Left renal pelvis (tissue), 4 donors: ENCODE measurements around the gene EPN2. TPM values are rescaled to one million over a fixed set of nuclear protein-coding genes. Genes with fewer than 3 reads are reported as not detected.
"Not testable (repeated sequence)": the region's sequence is repeated elsewhere in the genome, so short reads cannot be mapped to it uniquely, and the experiment has no call there.

Source experiments
- DNase-seq, 4 donors: peaks; one replicate each; pipeline ENCODE4 v3.0.0-alpha.2; 2013; ENCODE audit warnings: low read depth in 4 of 4, low spot score in 3 of 4
- polyA plus RNA-seq, 4 donors: library from polyadenylated mRNA; unstranded; fragments of 120-200 nt; gene quantifications; one replicate each; pipeline ENCODE4 v1.2.1, GENCODE V29; 2013; ENCODE audit not compliant: insufficient read length in 4 of 4

The EPN2 gene
- polyA plus RNA-seq = 10 to 100 TPM; 47.1 to 54.7 (median 48.5) TPM

DNA sequence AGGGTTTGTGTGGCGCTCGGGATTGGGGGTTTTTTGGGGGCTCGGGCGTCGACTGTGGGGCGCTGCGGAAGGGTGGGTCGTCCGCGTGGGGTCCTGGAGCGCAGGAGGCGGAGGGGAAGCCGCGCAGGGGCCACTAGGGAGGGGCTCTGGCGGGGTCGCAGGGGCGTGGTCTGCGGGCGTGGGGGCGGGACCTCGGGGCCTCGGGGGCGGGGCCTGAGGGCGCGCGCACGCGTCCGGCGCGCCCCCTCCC lies at the start of gene EPN2:
TSS of gene EPN2 (plus strand) at position 228 of the 250 bp plus-strand sequence. CDS start 45,754 bp downstream, outside the sequence.
- not testable (repeated sequence) for DNase-seq

DNA sequence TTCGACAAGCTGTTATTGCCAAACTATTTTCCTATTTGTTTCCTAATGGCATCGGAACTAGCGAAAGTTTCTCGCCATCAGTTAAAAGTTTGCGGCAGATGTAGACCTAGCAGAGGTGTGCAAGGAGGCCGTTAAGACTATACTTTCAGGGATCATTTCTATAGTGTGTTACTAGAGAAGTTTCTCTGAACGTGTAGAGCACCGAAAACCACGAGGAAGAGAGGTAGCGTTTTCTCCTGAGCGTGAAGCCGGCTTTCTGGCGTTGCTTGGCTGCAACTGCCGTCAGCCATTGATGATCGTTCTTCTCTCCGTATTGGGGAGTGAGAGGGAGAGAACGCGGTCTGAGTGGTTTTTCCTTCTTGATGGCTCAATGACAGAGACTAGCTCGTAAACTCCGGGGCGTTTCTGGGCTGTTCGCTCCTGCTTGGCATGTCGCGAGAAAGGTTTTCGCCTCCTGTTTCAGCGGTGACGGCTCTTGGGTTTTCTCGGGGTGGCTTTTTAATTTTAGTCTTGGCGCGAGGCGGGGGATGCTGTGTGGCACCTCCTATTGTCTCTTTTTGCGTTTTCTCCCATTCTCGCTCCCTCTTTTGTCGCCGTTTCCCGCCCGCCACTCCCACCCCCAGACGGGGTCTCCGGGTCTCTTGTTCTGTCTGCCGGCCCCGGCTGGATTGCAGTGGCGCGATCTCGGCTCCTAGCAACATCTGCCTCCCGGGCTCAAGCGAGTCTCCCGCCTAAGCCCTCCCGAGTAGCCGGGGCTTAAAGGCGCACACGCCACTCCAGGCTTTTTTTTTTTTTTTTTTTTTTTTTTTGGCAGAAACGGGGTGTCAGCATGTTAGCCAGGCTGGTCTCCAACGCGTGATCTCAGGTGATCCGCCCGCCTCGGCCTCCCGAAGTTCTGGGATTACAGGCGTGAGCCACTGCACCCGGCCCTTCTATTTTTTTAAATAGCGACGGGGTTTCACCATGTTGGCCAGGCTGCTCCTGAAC lies 49.0 kb upstream of the EPN2 start:
- not testable (repeated sequence) for DNase-seq

DNA sequence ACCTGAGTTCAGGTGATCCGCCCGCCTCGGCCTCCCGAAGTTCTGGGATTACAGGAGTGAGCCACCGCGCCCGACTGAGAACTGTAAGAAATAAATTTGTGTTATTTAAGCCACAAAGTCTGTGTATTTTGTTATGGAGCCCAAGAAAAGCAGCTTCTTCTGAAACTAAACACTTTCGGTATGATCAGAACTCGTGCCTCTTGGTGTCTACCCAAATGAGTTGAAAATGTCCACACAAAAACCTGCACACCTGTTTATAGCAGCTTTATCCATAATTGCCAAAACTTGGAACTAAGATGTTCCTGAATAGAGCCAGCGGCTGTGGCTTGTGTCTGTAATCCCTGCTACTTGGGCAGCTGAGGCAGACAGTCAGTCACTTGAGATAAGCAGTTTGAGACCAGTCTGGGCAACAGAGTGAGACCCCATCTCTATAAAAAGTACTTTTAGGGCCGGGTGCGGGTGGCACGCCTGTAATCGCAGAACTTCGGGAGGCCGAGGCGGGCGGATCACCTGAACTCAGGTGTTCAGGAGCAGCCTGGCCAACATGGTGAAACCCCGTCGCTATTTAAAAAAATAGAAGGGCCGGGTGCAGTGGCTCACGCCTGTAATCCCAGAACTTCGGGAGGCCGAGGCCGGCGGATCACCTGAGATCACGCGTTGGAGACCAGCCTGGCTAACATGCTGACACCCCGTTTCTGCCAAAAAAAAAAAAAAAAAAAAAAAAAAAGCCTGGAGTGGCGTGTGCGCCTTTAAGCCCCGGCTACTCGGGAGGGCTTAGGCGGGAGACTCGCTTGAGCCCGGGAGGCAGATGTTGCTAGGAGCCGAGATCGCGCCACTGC lies 48.1 kb upstream of the EPN2 start:
- DNase-seq = not testable (repeated sequence)

DNA sequence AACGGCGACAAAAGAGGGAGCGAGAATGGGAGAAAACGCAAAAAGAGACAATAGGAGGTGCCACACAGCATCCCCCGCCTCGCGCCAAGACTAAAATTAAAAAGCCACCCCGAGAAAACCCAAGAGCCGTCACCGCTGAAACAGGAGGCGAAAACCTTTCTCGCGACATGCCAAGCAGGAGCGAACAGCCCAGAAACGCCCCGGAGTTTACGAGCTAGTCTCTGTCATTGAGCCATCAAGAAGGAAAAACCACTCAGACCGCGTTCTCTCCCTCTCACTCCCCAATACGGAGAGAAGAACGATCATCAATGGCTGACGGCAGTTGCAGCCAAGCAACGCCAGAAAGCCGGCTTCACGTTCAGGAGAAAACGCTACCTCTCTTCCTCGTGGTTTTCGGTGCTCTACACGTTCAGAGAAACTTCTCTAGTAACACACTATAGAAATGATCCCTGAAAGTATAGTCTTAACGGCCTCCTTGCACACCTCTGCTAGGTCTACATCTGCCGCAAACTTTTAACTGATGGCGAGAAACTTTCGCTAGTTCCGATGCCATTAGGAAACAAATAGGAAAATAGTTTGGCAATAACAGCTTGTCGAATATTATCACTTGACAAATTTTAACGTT lies 47.3 kb upstream of the EPN2 start:
- not testable (repeated sequence) for DNase-seq

DNA sequence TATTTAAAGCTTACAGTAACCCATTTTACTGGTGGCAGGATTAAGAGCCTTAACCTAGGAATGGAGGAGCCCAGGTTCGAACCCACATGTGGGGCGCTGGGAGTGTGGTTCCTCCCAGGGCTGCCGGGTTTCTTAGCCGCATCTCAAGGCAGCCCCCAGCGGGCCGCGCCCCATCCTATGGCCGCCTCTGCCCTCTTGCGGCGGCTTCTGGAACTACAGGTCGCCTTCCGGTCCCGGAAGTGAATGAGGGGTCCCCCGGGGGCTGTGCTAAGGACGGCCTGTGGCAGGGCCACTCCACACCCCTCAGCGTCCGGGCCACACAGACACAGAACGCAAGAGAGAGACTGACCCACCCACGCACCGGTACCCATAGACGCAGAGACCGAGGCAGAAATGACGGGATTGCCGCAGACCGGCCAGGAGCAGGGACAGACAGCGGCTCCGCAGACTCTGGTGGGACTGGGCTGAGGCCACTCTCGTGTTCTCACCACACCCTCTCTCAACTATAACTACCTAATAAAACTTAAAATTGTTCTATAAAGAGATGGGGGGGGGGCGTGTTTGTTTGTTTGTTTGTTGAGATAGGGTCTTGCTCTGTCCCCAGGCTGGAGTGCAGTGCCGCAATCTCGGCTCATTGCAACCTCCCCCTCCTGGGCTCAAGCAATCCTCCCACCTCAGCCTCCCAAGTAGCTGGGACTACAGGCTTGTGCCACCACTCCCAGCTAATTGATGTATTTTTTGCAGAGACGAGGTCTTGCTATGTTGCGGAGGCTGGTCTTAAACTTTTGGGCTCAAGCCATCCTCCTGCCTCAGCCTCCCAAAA lies 40.6 kb upstream of the EPN2 start:
- not testable (repeated sequence) for DNase-seq

DNA sequence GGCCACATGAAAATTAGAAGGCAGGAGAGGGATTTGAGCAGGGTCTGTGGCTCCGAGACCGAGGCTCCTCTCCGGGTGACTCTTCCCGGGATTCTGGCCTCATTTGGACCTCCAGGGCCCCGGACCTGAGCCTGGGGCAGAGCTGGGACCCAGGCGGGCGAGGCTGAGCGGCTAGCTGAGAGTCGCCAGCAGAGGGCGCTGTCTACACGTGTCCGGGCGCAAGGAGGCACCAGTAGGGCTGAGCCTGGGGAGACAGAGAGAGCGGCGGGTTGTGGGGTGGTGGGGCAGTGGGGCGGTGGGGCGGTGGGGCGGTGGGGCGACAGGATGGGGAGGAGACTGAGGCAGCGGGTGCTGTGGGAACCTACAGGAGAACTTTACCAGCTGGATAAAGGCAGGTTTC lies 34.7 kb upstream of the EPN2 start:
- DNase-seq = not testable (repeated sequence)

DNA sequence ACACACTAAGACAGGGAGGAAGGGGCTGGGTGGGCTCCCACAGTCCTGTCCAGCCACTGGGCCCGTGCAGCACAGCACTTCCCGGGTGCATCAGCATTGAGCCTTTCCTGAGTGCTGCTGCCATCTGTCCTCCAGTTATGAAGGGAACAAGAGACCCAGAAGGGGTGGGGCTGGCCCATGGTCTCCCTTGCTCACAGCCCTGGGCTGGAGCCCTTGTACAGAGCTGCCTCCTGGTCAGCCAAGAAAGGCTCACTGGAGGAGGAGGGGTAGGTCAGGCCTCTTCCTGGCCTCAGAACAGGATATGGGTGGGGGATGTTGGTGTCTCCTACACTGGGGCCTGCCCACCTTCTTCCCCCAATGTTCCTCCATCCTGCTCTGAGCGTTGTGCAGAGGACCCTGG lies 33.7 kb upstream of the EPN2 start:
- DNase-seq = not testable (repeated sequence)

DNA sequence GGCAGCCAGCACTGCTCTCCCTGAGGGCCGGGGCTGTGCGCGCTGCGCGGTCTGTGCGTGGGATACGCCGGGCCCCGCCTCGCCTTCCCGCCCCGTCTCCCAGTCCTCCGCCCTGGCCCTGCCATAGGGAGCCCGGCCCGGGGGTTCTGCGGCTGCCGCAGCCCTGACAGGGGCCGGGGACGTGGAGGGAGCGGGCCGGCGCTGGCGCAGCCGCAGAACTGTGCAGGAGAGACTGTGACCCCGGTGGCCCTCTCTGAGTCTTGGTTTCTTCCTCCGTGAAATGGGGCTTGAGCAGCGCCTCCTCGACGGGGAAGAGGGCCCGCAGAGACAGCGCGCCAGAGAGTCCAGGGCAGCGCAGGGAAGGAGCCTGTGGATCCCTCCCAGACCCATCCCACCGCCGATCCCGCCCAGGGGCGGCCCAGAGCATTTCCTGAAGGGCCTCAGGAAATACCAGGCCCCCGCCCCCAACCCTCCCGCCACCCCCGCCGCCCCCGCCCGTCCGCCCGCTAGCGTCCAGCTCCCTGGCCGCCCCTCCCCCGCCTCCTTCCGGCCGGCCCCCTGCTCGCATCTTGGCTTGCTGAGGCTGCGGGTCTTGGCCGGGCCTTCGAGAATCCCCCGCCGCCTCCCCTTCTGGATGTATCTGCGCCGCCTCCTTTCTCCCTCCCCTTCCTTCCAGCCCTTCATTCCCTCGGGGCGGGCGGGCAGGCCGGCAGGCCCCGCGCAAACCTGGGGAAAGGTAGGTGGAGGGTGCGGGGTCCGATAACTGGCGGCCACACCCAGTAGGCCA lies 21.9 kb upstream of the EPN2 start:
- DNase-seq = not testable (repeated sequence)

DNA sequence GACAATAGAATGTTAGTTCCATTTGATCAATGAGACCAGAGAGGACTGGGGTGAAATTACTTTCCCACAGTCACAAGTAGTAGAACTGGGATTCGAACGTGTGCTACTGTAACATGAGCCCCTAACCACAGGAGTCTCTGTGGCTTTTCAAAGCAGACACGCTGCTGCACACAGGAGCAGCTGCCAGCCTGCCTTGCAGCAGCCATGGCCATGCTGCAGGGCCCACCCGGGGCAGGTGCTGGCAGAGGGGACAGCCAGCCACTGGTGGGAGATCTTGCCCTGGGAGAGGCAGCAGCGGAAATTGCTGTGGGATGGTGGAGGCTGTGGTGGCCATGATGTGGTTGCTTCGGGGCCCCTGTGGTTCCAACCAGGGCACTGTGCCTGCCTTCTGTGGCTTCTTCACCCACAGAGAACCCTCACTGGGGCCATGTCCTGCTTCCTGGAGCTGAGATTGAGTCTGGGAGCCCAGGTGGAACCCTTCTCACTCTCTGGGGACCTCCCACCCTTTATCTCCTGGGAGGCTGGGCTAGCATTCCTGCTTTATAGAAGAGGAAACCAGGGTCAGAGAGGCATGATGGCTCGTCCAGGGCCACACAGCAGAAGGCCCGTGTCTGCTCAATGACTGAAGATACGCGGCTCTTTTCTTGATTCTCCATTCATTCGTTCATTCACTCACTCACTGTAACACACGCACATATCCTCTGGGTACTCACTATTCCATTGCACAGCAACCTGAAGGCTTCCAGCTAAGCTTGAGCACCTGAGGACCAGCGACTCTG lies 20.8 kb upstream of the EPN2 start:
- DNase-seq = not testable (repeated sequence)

DNA sequence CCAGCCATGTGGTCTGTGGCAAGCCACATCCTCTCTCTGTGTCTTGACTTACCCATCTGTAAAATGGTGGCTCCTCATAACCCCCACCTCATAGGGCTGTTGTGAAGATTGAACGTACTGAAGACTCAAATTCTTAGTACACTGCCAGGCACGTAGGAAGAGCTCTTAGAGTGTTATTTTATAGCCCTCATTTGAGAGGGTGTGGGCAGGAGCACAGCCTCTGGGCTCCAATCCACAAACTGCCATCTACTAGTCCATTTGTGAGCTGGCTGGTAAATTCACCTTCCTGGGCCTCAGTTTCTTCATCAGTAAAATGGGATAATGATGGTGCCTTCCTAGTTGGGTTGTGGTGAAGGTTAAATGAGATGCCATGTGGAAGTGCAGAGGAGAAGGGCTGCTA lies 18.3 kb upstream of the EPN2 start:
- not testable (repeated sequence) for DNase-seq

DNA sequence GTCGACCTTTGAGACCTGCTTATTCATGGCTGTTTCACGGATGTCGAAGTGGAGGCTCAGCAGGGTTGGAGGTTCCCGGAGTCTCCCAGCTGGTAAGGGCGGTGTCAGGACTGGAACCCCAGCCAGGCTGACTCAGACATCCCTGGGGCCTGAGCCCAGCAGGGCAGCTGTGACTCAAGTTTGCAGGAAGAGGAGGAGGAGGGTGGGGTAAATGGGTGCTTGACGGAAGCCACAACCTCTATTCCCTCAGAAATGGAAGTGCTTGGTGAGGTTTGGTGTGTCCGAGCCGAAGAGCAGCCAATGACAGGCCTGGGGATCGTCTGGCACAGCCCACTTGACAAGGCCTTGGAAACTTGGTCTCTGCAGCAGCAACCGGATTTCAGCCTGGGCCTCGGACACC lies 17.8 kb upstream of the EPN2 start:
- DNase-seq = not testable (repeated sequence)

DNA sequence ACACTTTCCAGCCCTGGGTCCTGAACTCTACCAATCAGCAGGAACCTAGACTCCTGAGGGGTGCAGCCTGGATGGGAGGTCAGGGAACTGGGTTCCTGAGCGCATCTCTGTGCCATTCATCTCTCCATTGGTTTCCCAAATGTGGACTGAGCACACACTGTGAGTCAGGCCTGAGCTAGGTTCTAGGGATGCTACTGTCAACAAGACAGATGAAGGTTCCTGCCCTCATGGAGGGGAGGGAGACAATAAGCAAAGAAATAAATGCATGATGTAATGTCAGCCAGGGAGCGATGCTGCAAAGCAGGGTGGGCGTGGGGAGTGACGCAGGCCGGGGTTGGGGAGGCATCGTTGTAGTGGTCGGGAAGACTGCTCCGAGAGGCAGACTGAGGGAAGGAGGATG lies 17.0 kb upstream of the EPN2 start:
- DNase-seq = not testable (repeated sequence)

DNA sequence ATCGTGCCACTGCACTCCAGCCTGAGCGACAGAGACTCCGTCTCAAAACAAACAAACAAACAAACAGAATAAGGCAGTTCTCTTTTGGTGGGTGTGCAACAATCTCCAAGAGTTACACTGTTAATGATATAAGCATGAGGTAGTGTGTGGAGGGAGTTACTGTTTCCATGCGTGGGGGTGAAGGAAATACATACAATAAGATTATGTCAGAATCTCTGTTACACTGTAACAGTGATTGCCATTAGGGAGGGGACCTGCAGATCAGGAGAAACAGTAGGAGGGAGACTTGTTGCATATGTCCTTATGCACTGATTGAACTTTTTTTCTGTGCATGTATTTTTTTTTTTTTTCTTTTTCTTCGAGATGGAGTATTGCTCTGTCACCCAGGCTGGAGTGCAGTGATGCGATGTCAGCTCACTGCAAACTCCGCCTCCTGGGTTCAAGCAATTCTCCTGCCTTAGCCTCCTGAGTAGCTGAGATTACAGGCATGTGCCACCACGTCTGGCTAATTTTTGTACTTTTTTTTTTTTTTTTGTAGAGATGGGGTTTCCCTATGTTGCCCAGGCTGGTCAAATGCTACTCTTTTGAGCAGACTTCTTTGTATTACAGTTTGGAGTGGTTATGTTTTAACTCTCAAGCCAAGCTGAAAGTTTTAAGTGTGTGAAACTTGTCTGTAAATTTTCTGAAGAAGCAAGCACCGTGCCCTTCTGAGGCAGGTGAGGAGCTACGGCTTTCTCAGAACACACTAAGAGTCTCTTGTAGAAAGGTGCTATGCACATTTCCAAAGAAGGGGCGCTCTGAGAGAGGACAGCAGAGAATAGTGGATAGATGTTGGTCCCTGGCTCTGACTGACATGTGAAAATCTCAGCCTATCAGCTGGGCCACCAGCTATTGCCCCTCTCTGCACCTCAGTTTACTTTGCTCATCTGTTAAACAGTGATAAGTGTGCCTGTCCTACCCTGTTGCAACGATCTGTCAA lies 10.3 kb upstream of the EPN2 start:
- DNase-seq = not testable (repeated sequence)

DNA sequence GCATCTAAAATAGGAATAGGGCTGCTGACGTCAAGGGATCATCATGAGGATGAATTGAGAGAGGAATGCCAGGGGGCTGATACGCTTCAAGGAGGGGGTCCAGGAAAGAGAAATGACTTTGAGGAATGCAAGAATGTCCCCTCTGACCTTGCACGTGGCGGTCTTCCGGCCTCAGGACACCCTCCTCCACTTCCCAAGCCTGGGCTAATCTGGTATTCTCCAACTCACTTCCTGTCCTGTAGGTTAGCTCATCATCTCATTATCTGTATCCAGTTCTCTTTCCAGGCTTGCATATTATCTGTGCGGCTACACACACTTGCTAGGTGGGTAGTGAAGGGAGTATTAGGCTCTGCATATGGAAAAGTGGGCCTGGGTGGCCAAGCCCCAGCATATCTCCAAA lies 2.5 kb upstream of the EPN2 start:
- not testable (repeated sequence) for DNase-seq

DNA sequence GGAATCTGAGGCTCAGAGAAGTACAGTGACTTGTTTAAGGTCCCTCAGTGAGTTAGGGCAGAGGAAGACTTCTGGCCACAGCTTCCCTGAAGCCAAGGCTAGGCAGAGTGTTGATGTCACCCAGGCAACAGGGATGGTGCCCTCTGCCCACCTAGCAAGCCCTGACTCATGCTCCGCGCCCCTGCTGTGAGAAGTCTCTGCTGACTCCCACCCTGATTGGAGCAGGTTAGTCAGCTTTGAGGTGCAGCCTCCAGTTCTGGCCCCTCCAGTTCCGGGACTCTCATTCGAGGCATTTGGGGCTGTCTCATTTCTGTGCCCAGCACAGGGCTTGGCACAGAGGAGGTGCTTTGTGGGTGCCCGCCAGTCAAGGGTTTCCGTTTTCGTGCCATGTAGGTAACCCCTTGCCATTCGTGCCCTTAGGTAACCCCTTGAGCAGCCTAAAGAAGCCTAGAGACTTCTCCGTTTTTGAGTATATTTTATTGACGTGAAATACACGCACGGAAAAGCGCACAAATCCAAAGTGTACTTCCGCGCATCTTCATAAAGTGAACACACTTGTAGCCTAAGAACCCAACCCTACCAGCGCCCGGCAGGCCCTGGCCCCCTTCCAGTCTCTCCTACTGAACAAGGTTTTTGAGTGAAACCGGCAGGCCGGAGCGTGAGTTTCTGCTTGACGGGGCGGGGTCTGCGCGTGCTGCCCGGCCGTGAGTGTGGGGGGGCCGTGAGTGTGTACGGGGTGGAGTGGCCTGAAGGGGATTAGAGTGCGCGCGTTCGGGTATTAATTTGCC lies 621 bp upstream of the EPN2 start:
- not testable (repeated sequence) for DNase-seq

DNA sequence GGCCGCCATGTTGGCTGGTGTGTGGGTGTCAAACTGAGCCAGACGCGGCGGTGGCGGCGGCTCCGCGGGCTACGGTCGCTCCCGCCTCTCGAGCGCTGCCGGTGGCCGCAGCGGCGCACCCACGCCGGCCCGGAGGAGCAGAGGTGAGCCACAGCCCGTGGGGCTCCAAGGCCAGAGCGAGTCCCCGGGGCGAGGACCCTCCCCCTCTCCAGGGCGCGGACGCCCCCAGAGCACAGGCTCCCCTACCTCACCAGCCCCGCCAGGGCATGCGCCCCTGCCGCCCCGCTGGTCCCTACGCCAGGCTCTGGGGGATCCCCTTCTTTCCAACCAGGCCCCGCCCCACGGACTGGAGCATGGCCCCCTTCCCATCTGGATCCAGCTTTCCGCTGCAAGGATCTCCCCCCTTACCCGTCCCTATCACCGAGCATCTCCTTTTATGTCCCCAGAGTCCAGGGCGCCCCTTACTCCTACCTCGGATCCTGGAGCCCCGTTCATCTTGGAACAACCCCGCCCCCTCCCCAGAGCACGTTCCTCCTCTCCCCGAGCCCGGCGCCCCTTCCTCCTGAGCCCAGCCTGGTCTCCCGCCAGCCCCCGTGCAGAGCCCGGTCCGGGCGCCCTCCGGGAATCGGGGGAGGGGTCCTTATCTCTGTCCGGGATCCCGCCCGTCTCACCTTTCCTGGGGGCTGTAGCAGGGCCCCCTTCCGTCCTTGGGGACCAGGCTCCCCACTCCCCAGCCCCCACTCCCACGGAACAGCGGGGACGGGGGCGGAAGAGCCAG lies 412 bp downstream of the EPN2 start:
- no peak for DNase-seq
